HG03469 (cell line): ENCODE data around the gene CASP7.

Experiments
- ATAC-seq: cut with Tn5 transposase; IDR thresholded peaks from one replicate; pipeline ENCODE4 v1.9.1; 2021; ENCODE audit warnings: mild to moderate bottlenecking, moderate library complexity, moderate number of reproducible peaks; ENCODE audit not compliant: unreplicated experiment

Gene CASP7

DNA sequence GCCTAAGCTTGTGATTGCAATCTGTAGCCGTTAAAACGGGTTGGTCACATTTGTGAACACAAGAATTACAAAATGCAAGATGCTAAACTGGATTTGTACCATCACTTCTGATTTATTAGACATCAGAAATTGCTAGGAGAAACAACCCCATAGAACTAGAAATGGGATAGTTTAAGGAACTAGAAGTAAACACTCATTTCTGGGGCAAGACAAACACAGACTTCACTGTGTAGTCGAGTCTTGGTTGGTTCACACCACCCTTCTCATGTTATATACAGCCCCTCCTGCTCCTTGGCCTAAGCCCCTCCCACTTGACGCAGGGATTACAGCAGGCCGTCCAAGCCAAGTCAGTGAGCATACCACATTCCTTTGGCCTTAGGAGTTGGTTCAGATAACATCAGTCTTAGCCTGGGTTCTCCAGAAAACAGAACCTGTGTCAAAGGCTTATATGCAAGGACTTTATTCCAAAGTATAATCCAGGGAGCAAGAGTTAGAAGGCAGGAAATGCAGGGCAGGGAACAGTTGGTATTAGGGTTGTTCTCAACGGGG is 13.8 kb upstream of the CASP7 start:
- no peak for ATAC-seq

- peak; percentile 55 for ATAC-seq
Measured at GRCh38 chr10:113666682-113667252, 12.9 kb upstream of the CASP7 start.

DNA sequence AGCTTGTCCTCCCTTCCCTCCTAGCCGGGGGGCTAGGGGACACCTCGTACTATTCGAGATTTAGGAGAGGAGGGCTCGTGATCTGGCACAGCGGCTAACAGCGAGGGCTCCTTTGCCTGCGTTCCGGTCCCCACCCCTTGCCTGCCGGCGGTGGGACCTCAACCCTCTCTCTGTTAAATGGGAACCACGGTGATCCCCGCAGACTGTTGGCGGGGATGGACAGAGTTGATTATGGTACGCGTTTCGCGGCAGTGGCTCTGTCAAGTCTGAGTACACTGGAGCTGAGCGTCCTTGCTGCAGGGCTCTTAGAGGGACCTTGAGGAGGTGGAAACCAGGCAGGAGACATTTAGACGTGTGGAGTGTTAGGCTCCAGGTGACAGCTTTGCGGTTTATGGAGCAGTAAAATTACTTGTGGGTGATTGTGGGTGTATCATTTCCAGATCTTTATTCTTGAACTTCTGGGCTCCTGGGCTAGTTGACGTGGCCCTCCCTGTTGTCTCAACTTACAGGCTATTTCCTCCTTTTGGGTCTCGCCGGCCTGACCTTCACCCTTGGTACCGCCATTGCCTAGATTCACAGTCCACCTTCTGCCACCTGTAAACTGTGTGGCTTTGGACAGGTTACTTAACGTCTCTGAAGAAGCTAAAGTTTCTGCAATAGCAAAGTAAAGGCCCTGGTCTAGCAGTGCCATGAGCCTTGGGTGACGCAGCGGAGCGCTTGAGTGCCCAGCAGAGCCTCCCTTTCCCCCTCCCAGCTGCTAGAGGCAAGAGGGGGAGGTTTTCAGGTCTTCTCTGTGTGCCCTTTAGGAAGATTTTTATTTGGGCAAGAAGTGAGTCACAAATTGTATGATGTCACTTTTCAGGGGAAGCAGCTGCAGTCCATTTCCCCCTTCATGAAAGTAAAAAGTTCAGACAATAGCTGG is 739 bp downstream of the CASP7 start:
- ATAC-seq = peak; percentile 17

- ATAC-seq = peak; percentile 58
Measured at GRCh38 chr10:113681533-113682470, 2.1 kb downstream of the CASP7 start.

- ATAC-seq = no peak
Measured at GRCh38 chr10:113683300-113683699, 3.6 kb downstream of the CASP7 start.

GRCh38 chr10:113686028-113686427 is 6.3 kb downstream of the CASP7 start:
- no peak for ATAC-seq

DNA sequence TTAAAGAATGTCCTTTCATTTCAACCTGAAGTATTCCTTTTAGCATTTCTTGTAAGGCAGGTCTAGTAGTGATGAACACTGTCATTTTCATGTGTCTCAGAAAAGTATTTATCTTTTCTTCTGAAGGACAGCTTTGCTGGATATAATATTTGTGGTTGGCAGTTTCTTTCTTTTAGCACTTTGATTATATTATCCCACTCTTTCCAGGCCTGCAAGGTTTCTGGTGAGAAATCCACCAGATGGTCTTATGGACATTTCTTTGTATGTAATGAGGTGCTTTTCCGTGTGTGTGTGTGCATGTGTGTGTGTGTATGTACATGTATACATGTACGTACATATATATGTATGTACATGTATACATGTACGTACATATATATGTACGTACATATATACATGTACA is 7.3 kb downstream of the CASP7 start:
- no peak for ATAC-seq

DNA sequence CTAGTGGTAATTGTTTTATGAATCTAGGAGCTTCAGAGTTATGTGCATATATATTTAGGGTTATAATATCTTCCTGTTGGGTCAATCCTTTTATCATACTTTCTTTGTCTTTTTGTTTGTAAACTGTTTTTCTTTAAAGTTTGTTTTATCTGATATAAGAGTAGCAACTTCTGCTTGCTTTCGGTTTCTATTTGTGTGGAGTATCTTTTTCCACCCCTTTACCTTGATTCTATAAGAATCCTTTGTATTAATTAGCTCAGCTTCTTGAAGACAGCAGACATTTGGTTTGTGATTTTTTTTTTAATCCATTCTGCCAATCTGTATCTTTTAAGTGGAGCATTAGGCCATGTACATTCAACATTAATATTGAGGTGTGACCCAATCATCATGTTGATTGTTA is 9.3 kb downstream of the CASP7 start:
- no peak for ATAC-seq

GRCh38 chr10:113689574-113689973 is 9.9 kb downstream of the CASP7 start:
- ATAC-seq = no peak

DNA sequence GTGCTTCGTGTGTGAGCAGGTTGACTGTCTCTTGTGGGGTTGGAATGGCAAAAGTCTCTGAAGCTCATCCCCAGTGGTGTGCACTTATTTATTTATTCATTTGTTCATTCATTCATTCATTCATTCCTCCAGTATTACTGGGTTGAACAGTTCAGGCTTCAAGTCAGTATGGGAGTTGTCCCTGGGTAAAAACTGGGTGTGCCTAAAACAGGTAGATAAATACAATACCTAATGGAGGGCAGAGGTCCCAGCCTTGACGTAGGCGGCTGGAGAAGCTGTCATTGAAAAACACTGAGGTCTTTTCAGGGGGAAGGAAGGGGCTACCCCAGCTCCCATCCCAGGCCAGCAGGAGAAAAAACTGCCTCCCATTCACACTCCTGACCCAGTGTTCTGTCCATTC is 11.0 kb downstream of the CASP7 start:
- no peak for ATAC-seq

DNA sequence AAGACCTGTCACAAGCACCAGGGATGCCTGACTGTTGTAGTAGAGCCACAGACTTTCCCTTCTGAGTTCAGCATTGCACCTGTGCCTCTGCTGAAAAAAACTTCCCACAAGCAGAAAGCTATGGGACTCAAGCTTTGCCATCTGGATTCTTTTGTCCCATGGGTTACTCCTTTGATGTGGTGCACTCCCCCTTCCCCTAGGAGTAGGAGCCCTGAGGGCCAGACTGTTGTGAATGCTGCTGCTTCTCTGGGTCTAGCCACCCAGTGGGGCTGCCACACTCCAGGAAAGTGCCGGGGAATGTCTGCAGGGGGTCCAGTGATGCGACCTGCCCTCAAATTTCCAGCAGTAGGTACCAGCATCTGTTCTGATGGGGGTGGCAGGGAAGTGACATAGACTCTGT is 11.7 kb downstream of the CASP7 start:
- no peak for ATAC-seq

DNA sequence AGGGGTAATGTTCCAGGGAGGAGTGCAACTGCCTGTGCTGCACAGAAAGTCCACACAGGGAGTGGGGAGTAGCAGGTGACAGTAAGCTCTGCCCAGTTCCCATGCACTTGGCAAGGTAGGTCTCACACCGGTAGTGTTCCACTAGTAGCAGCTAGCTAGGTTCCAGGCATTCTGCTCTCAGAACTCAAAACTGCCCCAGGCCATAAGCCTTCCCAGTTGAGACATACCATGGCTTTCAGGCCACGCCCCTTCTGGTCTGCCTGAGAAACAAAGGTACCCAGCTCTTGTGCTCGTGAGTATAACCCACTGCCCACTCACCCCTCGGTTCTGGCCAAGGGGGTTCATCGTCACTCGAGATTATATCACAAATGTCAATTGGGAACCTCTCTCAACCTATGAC is 12.6 kb downstream of the CASP7 start:
- ATAC-seq = no peak

DNA sequence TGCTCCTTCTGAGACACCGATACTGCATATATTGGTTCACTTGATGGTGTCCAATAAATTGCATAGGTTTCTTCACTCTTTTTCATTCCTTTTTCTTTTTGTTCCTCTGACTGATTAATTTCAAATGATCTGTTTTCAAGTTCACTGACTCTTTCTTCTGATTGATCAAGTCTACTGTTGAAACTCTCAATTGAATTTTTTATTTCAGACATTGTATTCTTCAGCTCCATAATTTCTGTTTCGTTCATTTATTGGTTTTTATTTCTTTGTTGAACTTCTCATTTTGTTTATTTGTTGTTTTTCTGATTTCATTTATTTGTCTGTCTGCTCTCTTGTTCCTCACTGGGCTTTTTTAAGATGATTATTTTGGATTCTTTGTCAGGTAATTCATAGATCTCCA is 13.6 kb downstream of the CASP7 start:
- ATAC-seq = no peak

- ATAC-seq = no peak
Measured at GRCh38 chr10:113695691-113696090, 16.0 kb downstream of the CASP7 start.

DNA sequence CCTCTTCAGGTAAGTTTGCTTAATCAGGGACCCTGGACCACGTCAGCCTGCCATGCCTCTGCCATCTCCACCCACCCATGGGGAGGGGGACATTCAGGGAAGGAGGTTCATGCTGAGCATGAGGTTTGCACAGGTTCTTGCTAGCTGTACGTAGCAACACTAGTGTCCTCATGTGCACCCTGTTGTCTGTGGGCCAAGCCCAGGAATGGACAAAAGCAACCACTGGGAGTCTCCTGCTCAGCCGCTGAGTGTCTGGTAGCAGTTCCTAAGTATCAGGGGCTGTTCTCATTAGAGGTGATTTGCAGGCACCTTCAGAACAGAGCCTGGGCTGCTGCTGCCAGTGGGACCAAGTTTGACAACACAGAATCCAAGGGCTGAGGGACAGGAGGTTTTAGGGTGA is 17.9 kb downstream of the CASP7 start:
- no peak for ATAC-seq

DNA sequence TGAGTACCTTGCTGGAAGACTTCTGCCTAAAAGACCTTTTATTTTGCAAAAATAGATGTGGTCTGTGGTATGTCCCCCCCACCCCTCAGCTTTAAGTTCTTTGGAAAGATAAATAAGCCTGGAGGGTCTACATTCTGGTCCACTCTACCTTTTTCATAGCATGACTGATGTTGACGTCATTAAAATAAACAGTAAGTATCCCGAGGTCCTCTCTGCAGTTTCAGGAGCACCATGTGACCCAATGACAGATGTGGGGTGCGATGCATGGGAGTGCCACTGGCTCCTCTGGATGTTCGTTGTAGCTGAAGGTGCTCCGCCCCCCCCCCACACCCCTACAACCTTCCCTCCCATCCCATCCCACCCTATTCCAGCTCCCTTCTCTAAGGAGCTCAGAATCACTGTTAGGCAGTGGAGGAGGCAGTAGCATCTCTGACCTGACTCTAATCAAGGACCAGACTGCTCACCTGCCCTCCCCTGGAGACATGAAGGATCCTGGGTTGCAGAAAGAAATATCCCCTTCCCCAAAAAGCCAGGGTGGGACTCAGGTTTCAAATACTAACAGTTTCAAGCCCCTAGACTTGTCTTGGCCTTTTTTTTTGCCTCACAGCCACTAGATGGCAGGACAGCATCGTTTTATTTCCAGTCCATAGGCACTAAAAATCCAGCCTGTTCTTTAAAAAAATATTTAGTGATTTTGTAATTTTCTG is 25.1 kb downstream of the CASP7 start:
- no peak for ATAC-seq

GRCh38 chr10:113705344-113705652 is 25.6 kb downstream of the CASP7 start:
- ATAC-seq = no peak

- ATAC-seq = no peak
Measured at GRCh38 chr10:113706623-113707022, 26.9 kb downstream of the CASP7 start.

- ATAC-seq = no peak
Measured at GRCh38 chr10:113708640-113709039, 28.9 kb downstream of the CASP7 start.

DNA sequence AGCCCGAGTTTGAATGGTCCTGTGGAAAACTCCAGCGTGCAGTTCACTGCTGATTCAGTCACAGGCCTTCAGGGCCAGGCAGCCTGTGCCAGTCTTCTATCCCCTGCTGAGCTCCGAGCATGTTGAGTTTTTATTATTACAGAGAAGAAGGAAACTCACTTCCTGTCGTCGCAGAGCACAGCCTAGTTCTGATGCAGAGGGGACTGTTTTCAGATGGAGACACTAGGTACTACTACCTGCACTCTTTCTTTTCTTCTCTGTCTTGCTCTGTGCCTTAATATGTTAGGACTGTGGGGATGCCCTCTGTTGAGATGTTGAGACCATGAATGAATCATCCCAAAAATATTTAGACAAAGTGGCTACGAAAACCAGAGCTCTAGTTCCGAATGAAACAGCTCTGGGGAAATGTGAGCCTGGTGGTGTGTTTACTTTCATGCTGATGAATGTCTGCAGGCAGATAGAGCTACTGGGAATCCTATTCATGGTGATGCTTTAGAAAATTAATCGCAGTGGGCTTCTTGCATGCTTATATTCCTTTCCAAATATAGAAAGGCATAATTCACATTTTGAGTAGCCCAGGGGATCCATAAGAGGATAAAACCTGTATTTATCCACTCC is 29.6 kb downstream of the CASP7 start:
- ATAC-seq = no peak
